ENCODE data around the gene FTO.

Gene FTO

DNA sequence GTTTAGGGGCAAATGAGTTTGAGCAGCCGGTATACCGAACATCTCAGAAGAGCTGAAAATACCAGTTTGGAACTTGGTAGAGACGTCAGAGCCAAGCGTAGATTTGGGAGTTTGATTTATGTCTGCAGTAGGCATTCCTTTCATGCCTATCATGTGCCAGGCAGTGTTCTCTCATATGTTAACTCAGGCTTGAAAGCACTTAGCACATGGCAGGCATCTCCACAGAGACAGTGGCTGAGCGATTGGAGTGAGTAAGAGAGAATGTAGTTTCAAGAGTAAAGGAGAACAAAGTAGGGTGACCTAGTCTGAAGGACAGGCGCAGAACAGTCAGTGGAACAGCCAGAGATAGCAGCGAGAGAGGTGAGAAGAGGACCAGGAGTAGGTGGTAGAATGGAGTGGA, 207.0 kb downstream of the FTO start:
- DNase-seq: no peak

- no peak for DNase-seq
Observed at GRCh38 chr16:53911513-53911912, 207.6 kb downstream of the FTO start.

- DNase-seq: no peak
Observed at GRCh38 chr16:53912155-53912554, 208.2 kb downstream of the FTO start.

DNA sequence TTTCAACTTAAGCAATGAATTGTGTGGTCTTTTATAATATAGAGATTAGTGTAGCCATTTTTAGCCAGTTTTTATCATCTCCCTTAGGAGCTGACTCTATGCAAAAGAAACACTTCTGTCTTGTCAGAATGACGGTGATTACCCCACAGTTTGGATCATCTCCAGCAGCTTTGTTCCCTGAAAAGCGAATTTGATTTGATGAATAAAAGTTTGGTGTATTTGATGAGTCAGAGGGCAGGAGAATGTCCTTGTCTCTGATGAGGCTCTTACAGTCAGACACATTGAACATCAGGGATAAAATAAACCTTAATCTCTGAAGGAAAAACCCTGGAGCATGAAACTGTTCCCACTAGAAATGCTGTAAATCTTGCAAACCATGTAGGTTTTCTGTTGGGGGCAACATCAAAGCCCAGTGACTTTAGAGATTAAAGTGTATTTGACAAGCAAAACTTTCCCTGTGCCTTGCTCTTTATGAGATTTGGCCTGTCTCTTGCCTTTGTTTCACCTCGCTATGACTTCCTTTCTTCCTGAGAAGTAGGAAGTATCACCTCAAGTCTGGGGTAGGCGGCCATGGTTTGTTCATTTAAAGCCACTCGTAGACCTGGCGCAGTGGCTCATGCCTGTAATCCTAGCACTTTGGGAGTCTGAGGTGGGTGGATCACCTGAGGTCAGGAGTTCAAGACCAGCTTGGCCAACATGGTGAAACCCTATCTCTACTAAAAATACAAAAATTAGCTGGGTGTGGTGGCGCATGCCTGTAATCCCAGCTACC, 209.3 kb downstream of the FTO start:
- DNase-seq: no peak

DNA sequence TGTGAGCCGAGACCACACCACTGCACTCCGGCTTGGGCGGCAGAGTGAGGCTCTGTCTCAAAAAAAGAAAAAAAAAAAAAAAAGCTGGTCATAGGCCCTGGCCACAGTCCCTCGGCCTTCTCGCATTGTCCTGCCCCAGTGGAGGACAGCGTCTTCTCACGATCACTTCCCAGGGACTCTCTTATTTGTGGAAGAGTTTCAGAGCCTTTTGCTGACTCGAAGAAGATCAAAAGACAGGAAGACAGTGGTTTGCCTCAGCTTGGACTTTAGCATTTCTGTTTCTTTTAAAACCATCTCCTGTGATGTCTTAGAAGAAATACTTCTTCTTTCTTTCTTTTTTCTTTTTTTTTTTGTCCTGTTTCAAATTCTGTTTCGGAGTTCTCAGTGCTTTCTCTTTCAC, 210.0 kb downstream of the FTO start:
- DNase-seq: no peak

DNA sequence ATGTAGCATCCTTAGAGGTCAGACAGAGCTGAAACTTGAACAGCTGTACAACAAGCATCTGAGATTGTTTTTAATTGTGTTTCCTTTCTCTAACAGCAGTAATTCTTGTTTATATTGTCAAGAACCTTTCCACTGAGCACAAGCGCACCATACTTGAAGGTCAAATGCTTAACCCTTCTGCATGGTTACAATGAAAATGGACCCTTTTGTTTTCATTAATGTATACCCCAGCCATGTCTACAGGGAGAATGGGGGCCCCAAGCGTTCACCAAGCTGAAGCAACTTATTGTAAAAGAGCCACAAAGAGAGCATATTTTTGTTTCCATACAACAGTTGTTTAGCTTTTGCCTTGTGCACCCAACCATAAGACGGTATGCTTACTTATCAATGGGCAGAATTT, 210.8 kb downstream of the FTO start:
- no peak for DNase-seq

DNA sequence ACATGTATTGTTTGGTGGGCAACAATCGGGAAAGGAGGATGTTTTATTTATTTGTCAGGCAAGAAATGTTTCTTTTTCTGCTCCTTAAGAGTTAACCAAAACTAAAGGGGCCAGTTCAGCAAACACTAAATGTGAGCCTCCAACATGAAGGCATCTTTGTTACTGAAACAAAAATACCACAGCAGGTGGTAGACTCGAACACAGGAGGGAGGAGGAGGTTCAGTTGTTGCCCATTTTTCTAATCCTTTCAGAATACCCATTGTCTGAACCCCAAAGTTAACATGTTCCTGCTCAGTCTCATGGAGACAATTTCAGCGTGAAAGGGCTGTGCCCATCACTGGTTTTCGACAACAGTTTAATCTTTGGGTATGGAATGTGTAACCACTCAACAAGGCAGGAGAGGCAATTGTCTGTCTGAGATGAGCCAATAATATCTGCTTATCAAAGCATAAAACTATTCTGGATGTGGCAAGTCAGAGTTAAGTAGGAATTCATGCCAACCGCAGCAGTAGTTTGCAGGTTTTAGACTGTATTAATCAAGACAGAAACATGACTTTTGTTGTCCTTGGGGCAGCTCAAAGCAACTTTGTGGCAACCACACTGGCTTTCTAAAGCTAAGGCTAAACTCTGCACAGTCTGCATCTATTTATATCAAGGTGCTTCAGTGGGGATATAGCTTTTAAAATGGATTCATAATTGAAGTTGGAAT, 211.7 kb downstream of the FTO start:
- no peak for DNase-seq

GRCh38 chr16:53920988-53921387, 217.0 kb downstream of the FTO start:
- no peak for DNase-seq

DNA sequence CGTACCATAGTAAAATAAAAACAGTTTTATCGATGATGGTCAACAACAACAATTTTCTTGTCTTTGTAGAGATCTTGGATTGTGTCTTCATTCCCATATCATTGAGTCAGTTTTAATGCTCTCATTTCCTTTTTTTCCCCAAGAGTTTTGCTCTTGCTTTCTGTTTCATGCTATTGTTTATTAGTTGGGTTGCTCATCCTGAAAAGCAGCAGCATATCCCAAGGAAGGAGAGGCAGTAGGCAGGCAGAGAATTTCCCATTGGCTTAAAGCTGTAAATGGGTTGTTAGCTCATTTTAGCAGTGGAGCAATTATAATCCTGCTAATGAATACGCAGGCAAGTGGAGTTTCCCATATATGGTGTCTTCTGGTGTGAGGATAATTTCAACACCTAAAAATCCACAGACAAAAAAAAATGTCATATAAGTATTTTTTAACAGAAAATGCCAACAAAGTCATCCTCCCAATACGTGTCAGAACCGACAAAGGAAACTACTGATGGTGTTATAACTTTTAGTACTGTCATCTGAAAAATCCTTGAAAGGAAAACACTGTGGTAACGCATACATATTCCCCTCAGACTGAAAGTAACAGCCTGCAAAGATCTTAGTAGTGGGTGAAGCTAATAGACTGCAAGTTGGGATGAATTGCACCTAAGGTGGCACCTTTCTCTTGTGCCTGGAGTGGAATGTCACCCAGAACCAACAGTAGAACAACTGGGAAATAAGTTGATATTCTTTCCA, 218.3 kb downstream of the FTO start:
- no peak for DNase-seq

DNA sequence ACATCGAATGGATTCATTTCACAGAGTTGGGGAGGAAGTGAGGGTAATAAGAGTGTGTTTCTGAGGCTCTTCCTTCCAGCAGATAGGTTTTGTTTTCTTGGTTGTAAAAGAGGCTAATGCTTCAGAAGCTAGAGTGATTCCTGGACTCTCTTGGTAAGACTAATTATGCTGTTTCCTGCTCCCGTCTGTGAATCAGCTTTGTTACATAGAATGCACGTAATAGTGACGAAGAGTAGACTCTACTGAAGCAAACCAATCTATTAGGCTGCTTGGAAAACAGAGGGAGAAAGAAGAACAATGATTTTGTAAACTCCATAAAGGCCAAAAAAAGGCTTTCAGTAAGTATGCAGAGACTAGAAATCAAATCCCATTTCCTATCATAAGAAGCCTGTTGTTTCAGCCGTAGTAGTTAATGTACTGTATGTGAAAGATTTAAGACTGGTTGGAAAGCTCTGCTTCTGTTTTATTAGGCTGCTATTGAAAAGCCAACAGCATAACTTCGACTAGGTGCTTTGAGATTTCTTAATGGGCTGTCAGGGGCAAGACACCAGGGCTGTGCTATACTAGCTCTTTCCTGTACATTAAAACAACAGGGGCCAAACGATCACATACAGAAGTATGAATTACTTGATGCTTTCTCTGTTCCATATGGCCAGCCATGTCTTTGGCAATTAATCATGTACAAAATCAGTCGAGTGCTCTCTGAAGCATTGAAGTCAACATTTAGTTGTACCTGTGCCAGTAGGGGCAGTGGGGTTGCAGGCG, 219.0 kb downstream of the FTO start:
- DNase-seq: no peak

DNA sequence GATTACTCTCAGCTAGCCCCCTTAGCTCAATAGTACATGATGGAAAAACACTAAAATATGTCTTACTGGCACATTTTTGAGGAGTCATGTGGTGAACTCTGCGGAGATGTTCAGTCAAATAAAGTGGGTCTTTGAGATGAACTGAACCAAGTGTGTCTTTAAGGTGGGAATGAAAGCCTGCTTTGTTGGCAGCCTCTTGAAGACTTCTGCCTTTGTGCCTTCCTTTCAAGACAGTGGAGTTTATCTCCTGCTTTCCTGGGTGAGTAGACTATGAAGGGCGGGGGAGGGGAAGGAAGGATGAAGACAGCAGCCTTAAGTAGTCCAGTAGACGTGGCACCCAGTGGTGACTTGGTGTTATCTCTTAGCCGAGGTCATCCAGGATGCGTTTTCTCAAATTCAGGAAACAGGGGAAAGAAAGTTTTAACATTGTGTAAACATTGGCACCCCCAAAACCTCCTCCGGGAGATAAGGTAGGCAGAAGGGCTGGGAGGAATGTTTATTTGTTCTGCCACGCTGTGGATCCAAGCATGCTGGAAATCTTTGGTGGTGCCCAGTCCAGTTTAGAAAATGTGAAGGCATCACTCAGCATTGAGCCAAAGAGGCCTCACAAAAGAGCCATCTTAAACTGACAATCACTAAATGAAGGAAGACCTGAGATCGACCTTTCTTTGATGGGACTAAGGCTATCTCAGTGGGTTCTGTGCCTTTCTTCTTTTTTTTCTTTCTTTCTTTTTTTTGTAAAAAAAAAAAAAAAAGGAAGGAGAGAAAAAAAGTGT, 220.6 kb downstream of the FTO start:
- no peak for DNase-seq

- DNase-seq: no peak
Observed at GRCh38 chr16:53925107-53925410, 221.1 kb downstream of the FTO start.

DNA sequence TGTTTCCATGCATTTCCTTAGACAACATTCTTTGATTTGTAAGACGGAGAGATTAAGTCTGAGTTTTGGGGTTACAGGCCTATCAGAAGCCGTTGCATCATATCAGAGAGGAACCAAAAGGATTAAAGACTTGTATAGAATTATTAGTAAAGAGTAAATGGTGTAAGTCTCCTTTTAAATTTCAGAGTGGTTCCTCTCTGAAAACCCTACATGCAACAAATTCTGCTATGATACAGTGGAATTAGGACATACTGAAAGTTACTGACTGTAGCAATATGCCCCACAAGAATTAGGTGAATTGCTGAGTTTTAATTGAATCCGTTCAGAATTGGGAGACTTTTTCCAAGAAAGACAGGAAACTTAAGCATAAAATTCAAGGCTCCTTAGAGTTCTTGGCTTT, 221.6 kb downstream of the FTO start:
- no peak for DNase-seq

DNA sequence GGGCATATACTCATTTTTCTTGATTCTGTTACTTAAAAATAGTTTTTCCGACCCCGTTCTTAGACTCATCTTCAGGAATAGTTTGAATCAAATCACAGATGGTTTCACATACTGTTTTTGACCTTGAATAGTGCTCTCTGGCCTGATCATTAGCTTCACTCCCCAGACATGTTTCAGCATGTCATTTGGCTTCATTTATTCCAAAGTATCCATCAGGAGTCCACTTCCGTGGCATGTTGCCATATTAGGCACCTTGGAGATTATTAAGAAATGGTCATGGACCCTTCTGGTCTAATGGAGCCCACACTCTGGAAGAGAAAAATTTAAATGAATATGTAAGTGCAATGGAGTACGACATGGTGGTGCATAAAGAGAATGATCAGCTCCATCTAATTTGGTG, 222.3 kb downstream of the FTO start:
- no peak for DNase-seq

DNA sequence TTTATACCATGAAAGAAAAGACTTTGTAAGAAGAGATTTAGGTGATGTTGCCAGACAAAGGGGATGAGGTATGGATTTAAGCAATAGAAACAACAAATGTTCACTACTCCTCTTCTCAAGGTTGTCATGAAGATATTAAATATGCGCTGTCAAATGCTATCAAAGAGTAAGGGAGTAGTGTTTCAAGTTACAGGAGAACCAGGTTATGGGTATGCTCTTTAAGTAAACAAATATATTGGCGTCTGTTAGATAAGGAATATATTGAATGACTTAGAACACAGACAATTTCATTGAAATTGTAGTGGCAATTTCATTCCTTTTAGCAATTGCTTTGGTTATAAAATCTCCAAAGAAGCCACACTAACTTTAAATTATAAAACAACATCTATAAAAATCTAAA, 229.0 kb downstream of the FTO start:
- DNase-seq: no peak

DNA sequence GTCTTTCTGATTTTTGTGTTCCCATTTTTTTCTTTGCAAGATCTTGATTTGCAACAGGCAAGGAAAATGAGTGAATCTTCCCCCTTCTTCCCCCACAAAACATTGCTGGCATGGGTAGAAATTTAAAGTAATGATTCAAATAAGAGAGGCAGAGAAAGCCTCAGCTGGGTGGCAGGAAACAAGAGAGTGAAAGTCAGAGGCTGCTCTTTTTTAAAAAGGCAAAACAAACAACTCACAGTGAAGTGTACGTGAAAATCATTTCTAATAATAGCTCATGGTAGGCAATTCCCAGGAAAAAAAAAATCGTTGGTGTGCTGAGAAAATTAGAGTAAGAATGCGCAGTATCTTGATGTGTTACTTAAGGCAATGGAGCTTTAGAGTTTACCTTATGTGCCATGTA, 229.5 kb downstream of the FTO start:
- DNase-seq: no peak

GRCh38 chr16:53936052-53936451, 232.1 kb downstream of the FTO start:
- no peak for DNase-seq

GRCh38 chr16:53936529-53936928, 232.6 kb downstream of the FTO start:
- no peak for DNase-seq

GRCh38 chr16:53937161-53937880, 233.4 kb downstream of the FTO start:
- no peak for DNase-seq

GRCh38 chr16:53944025-53944424, 240.1 kb downstream of the FTO start:
- no peak for DNase-seq

GRCh38 chr16:53945996-53946395, 242.0 kb downstream of the FTO start:
- no peak for DNase-seq

Measured in NCI-H2029 (cell line).